C4-2B (cell line): Measurements from ENCODE around the gene ITIH4.

Experiments
- ZFX ChIP-seq: fragments of 450-650 bp; IDR thresholded peaks from 2 replicates; pipeline ENCODE4 v1.6.1; 2017
- TF ChIP-seq, protein P1 (sequence below): fragments of 450-650 bp; conservative IDR thresholded peaks from 2 replicates; pipeline ENCODE4 v1.5.1; 2017; ENCODE audit warnings: mild to moderate bottlenecking

DNA sequence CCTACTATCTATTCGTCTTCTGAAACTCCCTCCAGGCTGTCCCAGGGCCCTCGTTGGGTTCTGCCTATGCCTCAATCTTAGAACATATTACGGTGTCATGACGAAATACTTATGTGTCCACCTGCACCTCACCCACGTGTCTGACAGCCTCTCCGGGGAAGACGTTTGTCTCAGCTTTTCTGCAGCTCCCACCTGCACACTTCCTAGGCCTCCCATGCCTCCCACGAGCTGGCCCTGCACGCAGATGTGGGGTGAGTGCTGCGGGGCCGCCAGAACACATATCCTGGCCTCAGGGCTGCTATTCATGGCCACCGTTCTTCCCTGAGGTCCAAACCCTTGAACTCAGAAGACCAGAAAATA is 11.5 kb upstream of the ITIH4 start:
- TF ChIP-seq, protein P1, sequence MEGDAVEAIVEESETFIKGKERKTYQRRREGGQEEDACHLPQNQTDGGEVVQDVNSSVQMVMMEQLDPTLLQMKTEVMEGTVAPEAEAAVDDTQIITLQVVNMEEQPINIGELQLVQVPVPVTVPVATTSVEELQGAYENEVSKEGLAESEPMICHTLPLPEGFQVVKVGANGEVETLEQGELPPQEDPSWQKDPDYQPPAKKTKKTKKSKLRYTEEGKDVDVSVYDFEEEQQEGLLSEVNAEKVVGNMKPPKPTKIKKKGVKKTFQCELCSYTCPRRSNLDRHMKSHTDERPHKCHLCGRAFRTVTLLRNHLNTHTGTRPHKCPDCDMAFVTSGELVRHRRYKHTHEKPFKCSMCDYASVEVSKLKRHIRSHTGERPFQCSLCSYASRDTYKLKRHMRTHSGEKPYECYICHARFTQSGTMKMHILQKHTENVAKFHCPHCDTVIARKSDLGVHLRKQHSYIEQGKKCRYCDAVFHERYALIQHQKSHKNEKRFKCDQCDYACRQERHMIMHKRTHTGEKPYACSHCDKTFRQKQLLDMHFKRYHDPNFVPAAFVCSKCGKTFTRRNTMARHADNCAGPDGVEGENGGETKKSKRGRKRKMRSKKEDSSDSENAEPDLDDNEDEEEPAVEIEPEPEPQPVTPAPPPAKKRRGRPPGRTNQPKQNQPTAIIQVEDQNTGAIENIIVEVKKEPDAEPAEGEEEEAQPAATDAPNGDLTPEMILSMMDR: no peak
- TF ChIP-seq ZFX: no peak
